HG03457 (cell line): ENCODE data around the gene GNAO1.
"Not testable (repeated sequence)": the region's sequence is repeated elsewhere in the genome, so short reads cannot be mapped to it uniquely, and the experiment has no call there.

ENCODE experiments used
- ATAC-seq: cut with Tn5 transposase; IDR thresholded peaks from one replicate; pipeline ENCODE4 v1.9.1; 2021; ENCODE audit warnings: moderate number of reproducible peaks; ENCODE audit not compliant: unreplicated experiment

The GNAO1 gene

DNA sequence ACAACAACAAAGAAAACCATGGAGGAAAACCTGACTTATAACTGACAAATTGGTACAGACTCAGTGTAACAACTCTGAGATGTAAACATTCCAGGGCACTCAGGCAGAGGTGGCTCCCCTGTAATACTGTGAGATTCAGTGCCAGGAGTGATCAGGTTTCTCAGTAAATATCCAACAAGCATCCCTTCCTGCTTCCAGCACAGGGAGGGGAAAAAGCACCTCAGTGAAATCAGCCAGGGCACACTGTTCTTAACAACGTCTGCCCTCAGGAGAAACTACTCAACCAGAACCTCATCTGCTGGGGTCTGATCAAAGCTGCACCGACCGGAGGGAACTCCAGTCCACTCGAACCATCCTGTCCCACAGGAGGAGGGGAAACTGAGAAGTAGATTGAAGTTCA, 181.7 kb downstream of the GNAO1 start:
- ATAC-seq: no peak

DNA sequence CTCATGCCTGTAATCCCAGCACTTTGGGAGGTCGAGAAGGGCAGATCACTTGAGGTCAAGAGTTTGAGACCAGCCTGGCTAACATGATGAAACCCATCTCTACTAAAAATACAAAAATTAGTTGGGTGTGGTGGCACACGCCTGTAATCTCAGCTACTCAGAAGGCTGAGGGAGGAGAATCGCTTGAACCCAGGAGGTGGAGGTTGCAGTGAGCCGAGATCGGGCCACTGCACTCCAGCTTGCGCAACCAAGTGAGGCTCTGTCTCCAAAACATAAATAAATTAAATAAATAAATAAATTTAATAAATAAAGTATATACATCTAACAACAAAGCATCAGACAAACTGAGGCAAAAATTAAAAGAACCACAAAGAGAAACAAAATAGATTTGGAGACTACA, 184.5 kb downstream of the GNAO1 start:
- ATAC-seq: not testable (repeated sequence)

DNA sequence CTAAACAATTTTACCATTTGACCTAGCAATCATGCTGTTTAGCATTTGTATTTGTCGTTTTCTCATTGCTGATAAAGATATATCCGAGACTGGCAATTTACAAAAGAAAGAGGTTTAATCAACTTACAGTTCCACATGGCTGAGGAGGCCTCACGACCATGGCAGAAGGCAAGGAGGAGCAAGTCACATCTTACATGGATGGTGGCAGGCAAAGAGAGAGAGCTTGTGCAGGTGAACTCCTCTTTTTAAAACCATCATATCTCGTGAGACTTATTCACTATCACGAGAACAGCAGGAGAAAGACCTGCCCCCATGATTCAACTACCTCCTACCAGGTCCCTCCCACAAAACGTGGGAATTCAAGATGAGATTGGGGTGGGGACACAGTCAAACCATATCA, 187.8 kb downstream of the GNAO1 start:
- ATAC-seq: not testable (repeated sequence)

DNA sequence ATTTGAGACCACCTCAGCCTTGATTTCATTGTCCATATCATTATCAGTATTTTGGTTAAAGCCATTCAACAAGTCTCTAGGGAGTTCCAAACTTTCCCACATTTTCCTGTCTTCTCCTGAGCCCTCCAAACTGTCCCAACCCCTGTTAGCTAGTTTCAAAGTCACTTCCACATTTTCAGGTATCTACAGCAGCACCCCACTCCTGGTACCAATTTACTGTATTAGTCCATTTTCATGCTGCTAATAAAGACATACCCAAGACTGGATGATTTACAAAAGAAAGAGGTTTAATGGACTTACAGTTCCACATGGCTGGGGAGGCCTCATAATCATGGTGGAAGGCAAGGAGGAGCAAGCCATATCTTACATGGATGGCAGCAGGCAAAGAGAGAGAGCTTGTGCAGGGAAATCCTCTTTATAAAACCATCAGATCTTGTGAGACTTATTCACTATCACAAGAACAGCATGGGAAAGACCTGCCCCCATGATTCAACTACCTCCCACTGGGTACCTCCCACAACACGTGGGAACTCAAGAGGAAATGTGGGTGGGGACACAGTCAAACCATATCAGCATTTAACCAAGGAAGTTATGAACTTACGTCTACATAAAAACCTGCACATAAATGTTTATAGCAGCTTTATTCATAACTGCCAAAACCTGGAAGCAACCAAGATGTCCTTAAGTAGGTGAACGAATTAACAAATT, 189.6 kb downstream of the GNAO1 start:
- not testable (repeated sequence) for ATAC-seq

DNA sequence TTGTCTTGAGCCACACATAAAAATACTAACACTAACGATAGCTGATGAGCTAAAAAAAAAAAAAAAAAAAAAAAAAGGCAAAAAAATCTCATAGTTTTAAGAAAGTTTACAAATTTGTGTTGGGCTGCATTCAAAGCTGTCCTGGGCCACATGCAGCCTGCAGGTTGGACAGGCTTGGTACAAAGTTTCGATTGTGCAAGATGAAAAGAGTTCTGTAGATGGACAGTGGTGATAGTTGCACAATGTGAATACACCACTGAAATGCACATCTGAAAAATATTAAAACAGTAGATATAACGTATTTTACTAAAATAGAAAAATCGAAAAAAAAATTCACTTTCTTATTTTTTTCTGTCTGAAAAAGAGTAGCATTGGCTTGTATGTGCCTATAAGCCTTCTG, 191.2 kb downstream of the GNAO1 start:
- ATAC-seq: no peak

DNA sequence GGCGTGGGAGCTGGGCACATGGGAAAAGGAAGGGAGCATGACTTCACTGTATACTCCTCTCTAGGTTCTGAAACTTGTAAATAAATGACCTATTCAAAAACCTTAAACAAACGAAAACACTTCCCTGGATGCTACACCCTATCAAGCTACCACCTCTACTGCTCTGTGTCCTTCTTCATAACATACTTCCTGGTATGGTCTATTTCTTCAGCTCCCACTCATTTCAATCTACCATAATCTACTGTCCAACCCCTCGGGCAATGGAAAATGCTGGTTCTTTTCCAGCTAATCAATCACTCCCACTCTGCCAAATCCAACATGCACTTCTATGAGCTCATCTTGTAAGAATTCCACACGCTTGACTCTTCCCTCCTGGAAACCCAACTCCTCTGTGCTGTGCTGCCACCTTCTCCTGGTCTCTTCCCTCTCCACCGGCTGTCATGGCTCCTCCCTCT, 191.6 kb downstream of the GNAO1 start:
- ATAC-seq: no peak

DNA sequence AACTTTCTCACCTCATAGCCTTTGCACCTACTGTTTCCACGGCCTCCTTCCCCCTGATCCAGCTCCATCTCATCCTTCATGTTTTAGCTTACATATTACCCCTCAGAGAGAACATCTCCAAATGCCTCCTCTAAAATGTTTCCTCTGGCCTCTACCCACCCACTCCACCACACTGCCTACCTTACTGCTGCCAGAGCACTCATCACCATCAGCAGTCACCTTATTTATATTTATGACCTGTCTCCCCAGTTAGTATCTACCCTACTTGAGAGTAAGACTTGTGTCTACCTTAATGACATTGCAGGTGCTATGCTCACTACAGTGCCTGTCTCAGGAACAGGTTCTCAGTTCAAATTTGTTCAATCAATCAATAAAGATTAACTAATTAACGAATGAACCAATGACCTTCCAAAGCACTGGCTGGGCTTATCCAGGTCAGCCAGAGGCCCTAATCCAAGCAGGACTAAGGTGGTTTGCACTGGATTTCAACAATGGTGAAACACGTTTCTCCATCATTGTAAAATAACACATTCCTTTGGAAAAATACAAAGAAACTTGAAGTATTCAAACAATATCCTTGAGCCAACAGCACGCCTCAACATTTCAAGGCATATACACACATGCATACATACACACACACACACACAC, 192.9 kb downstream of the GNAO1 start:
- ATAC-seq: no peak

DNA sequence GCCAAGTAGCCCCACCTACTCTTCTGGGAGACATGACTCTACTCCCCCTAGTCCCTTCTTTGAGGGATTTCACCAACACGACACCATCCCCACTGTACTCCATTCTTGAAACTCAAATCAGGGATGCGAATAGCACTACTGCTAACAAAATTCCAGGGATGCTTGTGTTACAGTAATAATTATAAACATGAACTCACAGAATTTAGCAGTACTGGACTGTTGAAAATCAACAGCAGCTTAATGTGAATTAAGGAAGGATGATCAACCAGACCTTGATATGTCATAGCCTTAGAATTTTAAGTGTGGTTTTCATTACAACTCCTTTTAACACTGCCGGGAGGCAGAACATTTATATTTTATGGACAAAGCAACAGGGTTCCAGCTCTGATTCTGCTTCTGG, 196.1 kb downstream of the GNAO1 start:
- no peak for ATAC-seq

DNA sequence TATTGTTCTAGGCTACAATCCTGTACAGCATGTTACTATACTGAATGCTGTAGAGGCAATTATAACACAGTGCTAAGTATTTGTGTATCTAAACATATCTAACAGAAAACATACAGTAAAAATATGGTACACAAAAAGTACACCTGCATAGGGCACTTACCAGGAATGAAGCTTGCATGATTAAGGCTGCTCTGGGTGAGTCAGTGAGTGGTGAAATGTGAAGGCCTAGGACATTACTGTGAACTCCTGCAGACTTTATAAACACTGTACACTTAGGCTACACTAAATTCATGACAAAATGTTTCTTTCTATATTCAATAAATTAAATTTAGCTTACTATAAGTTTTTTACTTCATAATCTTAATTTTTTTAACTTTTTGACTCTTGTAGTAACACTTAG, 196.9 kb downstream of the GNAO1 start:
- no peak for ATAC-seq

DNA sequence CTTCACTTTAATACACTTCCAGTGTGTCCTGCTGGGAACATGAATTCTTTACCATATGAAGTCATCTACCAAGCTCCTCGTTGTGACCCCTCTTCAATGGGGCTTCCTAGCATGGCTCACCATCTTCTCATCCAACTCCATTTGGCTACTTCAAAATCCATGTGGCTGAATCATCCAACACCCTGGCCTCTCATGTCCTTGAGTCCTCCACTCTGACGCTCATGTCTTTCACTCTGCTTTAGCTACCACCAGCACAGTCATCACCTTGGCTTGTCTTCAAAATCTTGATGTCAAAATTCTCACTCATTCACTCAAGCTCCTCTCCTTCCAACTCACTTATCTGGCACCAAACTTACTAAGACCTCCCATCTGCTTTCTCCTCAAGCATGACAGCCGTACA, 198.3 kb downstream of the GNAO1 start:
- no peak for ATAC-seq

DNA sequence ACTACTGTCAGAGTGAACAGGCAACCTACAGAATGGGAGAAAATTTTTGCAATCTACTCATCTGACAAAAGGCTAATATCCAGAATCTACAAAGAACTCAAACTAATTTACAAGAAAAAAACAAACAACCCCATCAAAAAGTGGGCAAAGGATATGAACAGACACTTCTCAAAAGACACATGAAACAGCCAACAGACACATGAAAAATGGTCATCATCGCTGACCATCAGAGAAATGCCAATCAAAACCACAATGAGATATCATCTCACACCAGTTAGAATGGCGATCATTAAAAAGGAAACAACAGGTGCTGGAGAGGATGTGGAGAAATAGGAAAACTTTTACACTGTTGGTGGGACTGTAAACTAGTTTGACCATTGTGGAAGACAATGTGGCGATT, 205.4 kb downstream of the GNAO1 start:
- ATAC-seq: not testable (repeated sequence)

DNA sequence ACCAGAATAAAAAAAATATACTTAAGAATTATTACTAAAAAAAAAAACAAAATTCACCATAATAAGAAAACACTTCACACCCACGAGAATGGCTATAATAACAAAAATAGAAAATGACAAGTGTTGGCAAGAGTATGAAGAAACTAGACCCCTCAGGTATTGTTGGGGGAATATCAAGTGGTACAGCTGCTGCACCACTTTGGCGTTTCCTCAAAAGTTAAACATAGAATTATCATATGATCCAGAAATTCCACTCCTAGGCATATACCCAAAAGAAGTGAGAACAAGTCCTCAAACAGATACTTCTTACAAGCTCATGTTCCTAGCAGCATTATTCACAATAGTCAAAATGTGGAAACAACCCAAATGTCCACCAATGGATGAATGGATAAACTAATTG, 207.8 kb downstream of the GNAO1 start:
- ATAC-seq: no peak

DNA sequence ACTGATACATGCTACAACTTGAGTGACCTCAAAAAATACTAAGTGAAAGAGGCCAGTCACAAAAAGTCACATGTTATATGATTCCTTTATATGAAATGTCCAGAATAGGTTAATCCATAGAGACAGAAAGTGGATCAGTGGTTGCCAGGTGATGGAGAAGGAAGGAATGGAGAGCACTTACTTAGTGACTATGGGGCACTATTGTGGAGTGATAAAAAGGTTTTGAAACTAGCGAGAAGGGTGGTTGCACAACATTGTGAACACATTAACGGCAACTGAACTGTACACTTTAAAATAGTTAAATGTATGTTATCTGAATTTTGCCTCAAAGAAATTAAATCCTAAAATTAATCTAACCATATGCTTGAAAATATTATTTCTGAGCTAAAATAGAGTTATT, 208.2 kb downstream of the GNAO1 start:
- no peak for ATAC-seq

DNA sequence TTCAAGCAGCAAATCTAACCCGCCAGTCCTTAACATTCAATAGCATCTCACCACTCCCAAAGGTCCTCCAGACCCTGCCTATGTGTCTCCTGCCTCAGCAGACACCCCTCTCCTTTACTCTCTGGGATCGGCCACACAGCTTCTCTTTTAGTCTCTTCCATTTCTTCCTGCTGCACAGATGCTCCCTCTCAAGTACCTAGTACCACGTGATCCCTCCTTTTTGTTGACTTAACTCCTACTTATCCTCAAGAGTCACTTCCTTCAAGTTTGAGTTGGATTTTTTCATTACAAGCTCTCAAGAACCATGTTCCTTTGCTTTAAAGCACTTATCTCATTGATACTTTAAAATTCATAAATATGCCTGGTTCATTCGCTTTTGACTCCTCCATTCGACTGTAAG, 209.2 kb downstream of the GNAO1 start:
- no peak for ATAC-seq

DNA sequence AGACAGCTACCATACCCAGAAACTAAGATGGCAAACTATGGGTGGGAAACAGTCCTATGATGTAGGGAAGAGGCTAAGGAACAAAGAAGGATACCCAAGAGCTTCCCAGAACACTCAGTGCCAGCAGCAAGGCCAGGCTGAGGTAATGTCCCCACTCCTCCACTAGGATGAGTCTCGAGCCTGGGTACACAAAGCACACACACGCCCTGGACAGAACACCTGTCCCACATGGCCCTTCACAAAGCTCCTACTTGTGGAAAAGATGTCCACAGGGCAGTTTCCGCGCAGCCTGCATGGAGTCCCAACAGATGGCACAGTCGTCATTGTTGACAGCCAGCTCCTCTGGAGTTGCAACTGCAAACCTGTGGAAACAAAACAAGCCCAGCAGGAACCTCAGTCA, 210.2 kb downstream of the GNAO1 start:
- ATAC-seq: no peak

DNA sequence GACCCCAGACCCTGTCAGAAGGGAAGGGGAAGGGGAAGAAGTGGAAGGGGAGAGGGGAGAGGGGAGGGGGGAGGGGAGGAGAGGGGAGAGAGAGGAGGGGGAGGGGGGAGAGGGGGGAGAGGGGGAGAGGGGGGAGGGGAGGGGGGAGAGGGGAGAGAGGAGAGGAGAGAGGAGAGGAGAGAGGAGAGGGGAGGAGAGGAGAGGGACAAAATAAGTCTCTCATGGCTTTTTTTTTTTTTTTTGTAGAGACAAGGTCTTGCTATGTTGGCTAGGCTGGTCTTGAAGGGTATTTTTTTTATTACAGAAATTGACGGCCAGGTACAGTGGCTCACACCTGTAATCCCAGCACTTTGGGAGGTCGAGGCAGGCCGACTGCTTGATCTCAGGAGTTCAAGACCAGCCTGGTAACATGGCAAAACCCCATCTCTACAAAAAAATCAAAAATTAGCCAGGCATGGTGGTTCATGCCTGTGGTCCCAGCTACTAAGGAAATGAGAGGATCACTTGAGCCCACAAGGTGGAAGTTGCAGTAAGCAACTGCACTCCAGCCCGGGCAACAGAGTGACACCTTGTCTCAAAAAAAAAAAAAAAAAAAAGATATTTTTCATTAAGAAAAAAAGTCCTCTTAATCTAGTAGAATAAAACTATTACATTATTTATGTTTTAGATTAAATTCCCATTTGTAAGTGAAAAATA, 214.8 kb downstream of the GNAO1 start:
- no peak for ATAC-seq
